Muscle of back (tissue), 13 donors: ENCODE data around the gene GARS1. TPM values are rescaled to one million over a fixed set of nuclear protein-coding genes. Genes with fewer than 3 reads are reported as not detected.

Source experiments
- DNase-seq, 3 donors: peaks; one replicate each; pipeline versions ENCODE4 v3.0.0 to v3.0.0-alpha.2; 2013
- long read RNA-seq, 9 donors: transcript quantifications; one replicate each; lab custom pipeline, GENCODE V29; 2026
- polyA plus RNA-seq, 10 donors: library from polyadenylated mRNA; unstranded; fragments of 120-200 nt; gene quantifications; one replicate each; pipeline ENCODE4 v1.2.1, GENCODE V29; 2013; ENCODE audit not compliant: insufficient read length in 10 of 10

Gene GARS1, protein sequence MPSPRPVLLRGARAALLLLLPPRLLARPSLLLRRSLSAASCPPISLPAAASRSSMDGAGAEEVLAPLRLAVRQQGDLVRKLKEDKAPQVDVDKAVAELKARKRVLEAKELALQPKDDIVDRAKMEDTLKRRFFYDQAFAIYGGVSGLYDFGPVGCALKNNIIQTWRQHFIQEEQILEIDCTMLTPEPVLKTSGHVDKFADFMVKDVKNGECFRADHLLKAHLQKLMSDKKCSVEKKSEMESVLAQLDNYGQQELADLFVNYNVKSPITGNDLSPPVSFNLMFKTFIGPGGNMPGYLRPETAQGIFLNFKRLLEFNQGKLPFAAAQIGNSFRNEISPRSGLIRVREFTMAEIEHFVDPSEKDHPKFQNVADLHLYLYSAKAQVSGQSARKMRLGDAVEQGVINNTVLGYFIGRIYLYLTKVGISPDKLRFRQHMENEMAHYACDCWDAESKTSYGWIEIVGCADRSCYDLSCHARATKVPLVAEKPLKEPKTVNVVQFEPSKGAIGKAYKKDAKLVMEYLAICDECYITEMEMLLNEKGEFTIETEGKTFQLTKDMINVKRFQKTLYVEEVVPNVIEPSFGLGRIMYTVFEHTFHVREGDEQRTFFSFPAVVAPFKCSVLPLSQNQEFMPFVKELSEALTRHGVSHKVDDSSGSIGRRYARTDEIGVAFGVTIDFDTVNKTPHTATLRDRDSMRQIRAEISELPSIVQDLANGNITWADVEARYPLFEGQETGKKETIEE
- polyA plus RNA-seq, result 10 to 100 TPM; 63.4 to 79.4 (median 68.7) TPM
- long read RNA-seq, donor 1, transcript GARS-209 (2 exons, 772 nt), result minor isoform, 7 of 27 reads
- long read RNA-seq, donor 1, transcript GARS-201 (17 exons, 2,634 nt), result major isoform, 12 of 27 reads
- long read RNA-seq, donor 1, partial matches to known transcripts, result 7 of 27 reads
- long read RNA-seq, donor 1, other reads (novel, unspliced or antisense), result 0 of 27 reads
- long read RNA-seq, donor 2, transcript GARS-201 (17 exons, 2,634 nt), result major isoform, 5 of 9 reads
- long read RNA-seq, donor 2, partial matches to known transcripts, result 0 of 9 reads
- long read RNA-seq, donor 2, other reads (novel, unspliced or antisense), result 0 of 9 reads
- long read RNA-seq, donor 3, result 0 reads
- long read RNA-seq, donor 4, transcript GARS-201 (17 exons, 2,634 nt), result major isoform, 8 of 24 reads
- long read RNA-seq, donor 4, partial matches to known transcripts, result 12 of 24 reads
- long read RNA-seq, donor 4, other reads (novel, unspliced or antisense), result 0 of 24 reads
- long read RNA-seq, donor 5, transcript GARS-201 (17 exons, 2,634 nt), result major isoform, 13 of 30 reads
- long read RNA-seq, donor 5, partial matches to known transcripts, result 15 of 30 reads
- long read RNA-seq, donor 5, other reads (novel, unspliced or antisense), result 0 of 30 reads
- long read RNA-seq, donor 6, transcript GARS-201 (17 exons, 2,634 nt), result major isoform, 18 of 29 reads
- long read RNA-seq, donor 6, partial matches to known transcripts, result 6 of 29 reads
- long read RNA-seq, donor 6, other reads (novel, unspliced or antisense), result 0 of 29 reads
- long read RNA-seq, donor 7, transcript GARS-201 (17 exons, 2,634 nt), result major isoform, 11 of 12 reads
- long read RNA-seq, donor 7, partial matches to known transcripts, result 0 of 12 reads
- long read RNA-seq, donor 7, other reads (novel, unspliced or antisense), result 0 of 12 reads
- long read RNA-seq, donor 8, transcript GARS-201 (17 exons, 2,634 nt), result major isoform, 5 of 7 reads
- long read RNA-seq, donor 8, partial matches to known transcripts, result 0 of 7 reads
- long read RNA-seq, donor 8, other reads (novel, unspliced or antisense), result 0 of 7 reads
- long read RNA-seq, donor 9, partial matches to known transcripts, result 0 of 4 reads
- long read RNA-seq, donor 9, other reads (novel, unspliced or antisense), result 0 of 4 reads

GRCh38 chr7:30594540-30595435, at the start of gene GARS1:
Gene GARS1 (plus strand): TSS chr7:30594878. CDS start chr7:30594922, 44 bp downstream.
- peak; percentile 90 to 97 (median 97) for DNase-seq

GRCh38 chr7:30545791-30546555, 48.7 kb upstream of the GARS1 start:
- DNase-seq, result no peak

- DNase-seq, result no peak
These were observed 48.1 kb upstream of the GARS1 start for GRCh38 chr7:30546596-30546995.

GRCh38 chr7:30548845-30549244, 45.8 kb upstream of the GARS1 start:
- peak; percentile 53 to 73 (median 56) for DNase-seq

- no peak for DNase-seq
These were observed 44.7 kb upstream of the GARS1 start for GRCh38 chr7:30549931-30550493.

GRCh38 chr7:30552330-30552729, 42.3 kb upstream of the GARS1 start:
- DNase-seq, result no peak

GRCh38 chr7:30553141-30553540, 41.5 kb upstream of the GARS1 start:
- DNase-seq, result no peak

GRCh38 chr7:30553546-30553945, 41.1 kb upstream of the GARS1 start:
- DNase-seq, result no peak

DNA sequence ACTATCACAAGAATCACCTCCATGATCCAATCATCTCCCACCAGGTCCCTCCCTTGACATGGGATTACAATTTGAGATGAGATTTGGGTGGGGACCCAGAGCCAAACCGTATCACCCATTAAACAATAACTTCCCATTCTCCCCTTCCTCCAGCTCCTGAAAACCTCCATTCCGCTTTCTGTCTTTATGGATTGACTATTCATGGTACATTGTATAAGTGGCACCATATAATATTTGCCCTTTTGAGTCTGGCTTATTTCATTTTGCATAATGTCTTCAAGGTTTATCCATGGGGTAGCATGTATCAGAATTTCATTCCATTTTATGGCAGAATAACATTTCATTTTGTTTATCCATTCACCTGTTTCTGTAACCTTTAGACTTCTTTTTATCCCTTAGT, 39.2 kb upstream of the GARS1 start:
- no peak for DNase-seq

- DNase-seq, result peak; percentile 33 to 79 (median 77)
These were observed 37.8 kb upstream of the GARS1 start for GRCh38 chr7:30556840-30557239.

- no peak for DNase-seq
These were observed 37.4 kb upstream of the GARS1 start for GRCh38 chr7:30557245-30557644.

- peak in 2 of 3 donors; percentile 30 for DNase-seq
These were observed 35.1 kb upstream of the GARS1 start for GRCh38 chr7:30559611-30560010.

DNA sequence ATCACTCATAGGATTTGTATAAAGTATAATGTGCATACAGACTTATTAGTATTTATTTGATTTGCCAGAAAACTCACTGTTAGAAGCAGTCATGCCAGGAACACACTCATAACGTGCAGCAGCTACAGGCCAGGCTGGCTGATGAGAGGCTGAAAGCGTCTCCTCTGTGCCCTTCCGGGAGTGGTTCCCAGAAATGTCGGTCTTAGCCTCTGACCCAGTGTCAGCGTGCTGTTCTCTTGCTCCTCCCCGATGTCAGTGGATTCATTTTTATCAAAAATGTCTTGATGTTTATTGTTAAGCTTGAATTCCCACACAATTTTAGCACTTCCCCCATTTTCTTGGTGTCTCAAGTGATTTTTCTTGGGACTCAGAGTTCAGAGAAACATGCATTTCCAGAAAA, 33.3 kb upstream of the GARS1 start:
- no peak for DNase-seq

DNA sequence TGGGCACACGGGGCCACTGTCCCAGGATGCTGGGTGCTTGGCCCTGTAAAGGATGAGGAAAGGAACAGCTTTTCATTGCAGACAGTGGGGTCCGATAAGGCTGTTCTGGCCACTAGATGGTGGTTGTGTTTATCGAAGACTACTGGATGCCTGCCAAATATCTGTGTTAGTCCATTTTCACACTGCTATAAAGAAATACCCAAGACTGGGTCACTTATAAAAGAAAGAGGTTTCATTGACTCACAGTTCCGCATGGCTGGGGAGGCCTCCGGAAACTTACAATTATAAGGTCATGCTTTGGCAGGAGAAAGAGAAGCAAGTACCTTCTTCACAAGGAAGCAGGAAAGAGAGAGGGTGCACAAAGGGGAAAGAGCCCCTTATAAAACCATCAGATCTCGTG, 32.2 kb upstream of the GARS1 start:
- no peak for DNase-seq

DNA sequence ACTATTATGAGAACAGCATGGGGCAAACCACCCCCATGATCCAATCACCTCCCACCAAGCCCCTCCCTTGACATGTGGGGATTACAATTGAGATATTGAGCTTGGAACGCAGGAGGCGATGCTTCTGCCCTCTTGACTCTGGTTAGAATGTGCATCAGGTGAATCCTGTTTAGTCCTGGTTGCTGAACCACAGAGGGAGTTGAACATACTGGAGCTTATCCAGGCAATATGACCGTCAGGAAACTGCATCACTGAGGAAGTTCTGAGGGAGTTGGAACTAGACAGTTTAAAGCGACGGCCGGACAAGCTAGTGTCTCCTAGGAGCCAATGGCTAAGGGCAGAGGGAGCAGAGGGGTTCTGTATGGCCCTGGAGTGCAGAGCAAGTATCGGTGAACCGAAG, 31.8 kb upstream of the GARS1 start:
- no peak for DNase-seq

DNA sequence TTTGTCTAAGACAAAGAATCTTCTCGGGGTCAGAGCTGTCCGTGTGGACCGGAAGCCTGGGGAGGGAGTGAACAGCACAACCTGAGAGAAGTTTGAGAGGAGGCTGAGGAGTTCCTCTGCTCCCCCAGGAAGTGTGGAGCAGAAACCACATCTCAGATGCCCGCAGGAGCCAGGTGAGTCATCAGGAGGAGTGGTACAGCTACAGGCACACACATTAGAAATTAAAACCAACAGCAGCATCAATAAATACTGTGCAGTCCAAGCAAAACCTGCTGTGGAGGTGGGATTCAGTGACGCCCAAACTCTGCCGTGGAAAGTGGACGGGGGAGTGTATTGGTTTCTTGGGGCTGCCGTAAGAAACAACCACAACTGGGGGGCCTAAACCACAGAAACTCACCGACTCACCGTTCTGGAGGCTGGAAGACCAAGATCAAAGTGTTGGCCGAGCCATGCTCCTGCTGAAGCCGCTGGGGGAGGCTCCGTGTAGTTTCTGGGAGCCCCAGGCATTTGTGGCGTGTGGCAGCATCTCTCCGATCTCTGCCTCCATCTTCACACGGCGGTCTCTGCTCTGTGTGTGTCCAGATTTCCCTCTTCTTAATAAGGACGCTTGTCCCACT, 31.2 kb upstream of the GARS1 start:
- DNase-seq, result no peak

DNA sequence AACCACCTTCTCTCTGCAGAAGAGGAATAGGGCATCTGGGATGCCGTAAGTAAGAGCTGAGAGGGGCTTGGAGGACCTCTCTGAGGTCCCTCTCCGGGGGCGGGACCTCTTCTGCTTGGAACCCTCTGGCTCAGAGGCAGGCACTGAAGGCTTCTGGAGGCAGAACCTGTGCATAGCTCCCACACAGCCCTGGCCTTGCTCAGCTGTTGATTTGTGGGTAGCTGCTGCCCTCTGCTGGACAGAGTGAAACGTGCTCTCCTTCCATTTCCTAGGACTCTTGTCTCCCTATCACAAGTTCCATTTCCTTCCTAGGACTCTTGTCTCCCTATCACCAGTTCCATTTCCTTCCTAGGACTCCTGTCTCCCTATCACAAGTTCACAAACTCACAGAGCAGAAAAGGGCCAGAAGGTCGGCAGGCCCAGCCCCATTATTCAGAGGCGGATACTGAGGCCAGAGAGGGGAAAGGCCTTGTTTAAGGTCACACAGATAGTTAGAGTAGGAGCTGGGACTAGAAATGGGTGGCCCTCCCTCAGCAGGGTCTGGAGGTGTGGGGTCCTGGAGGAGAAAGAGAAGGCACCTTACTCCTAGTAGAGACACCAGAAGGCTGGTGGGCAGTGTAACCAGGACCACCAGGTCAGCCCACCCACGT, 30.3 kb upstream of the GARS1 start:
- DNase-seq, result peak; percentile 81 to 92 (median 85)
